NCI-H524 (cell line): Measurements from ENCODE around the gene PIGH.
"Not testable (repeated sequence)": the region's sequence is repeated elsewhere in the genome, so short reads cannot be mapped to it uniquely, and the experiment has no call there.

Experiments used
- DNase-seq, 2 experiments: peaks; one replicate each; lab custom pipeline; 2025; lab: John Stamatoyannopoulos, UW

Gene PIGH

DNA sequence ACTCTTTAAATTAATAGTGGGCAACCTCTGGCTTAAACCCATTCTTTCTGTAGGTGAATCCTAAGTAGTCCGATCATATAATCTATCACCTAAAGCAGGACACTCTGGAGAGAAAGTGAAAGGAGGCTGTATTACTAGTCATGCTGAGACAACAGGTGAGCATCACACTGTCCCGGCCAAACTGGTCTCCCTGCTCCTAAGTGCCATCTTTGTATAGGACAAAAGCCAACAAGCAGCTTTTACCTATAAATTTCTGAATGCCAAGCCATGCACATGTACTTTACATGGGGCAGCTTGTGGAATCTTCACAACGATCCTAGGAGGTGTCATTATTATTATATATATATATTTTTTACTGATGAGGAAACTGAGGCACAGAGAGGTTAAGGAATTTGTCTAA, 48.9 kb downstream of the PIGH start:
- no peak for DNase-seq

GRCh38 chr14:67549734-67550133, 50.3 kb downstream of the PIGH start:
- DNase-seq: no peak

DNA sequence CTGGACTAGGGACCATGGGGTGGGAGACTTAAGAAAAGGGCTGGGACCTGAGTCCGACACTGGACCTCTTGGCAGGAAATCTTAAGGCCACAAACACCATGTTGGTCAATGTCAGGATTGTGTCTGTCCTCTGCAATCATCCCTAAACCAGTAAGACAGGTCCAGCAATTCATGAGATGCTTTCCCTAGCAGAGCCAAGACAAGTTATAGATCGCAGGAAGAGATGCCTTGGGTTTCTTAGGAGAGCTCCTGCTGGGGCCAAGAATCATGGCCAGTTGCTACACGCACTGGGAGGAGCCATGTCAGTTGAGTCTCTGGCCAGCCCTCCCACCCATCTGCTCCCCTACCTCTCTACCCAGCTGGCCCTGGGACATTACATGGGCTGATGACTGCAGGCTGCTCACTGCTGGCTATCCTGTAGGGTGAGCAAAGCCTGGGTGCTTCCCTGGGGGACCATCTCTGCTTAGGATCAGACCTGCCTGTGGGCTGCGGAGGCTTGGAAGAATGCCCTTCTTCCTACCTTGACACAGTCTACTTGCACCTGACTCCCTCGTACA, 52.8 kb downstream of the PIGH start:
- peak; percentile 84 to 94 for DNase-seq

- DNase-seq: no peak
These were observed 55.5 kb downstream of the PIGH start for GRCh38 chr14:67544590-67544989.

DNA sequence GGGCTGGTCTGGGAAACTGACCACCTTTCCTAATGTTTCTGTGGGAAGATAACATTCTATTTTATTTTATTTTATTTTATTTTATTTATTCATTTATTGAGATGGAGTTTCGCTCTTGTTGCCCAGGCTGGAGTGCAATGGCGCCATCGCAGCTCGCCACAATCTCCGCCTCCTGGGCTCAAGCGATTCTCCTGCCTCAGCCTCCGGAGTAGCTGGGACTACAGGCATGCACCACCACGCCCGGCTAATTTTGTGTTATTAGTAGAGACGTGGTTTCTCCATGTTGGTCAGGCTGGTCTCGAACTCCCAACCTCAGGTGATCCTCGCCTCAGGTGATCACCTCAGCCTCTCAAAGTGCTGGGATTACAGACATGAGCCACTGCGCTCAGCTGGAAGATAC, 57.4 kb downstream of the PIGH start:
- not testable (repeated sequence) for DNase-seq

DNA sequence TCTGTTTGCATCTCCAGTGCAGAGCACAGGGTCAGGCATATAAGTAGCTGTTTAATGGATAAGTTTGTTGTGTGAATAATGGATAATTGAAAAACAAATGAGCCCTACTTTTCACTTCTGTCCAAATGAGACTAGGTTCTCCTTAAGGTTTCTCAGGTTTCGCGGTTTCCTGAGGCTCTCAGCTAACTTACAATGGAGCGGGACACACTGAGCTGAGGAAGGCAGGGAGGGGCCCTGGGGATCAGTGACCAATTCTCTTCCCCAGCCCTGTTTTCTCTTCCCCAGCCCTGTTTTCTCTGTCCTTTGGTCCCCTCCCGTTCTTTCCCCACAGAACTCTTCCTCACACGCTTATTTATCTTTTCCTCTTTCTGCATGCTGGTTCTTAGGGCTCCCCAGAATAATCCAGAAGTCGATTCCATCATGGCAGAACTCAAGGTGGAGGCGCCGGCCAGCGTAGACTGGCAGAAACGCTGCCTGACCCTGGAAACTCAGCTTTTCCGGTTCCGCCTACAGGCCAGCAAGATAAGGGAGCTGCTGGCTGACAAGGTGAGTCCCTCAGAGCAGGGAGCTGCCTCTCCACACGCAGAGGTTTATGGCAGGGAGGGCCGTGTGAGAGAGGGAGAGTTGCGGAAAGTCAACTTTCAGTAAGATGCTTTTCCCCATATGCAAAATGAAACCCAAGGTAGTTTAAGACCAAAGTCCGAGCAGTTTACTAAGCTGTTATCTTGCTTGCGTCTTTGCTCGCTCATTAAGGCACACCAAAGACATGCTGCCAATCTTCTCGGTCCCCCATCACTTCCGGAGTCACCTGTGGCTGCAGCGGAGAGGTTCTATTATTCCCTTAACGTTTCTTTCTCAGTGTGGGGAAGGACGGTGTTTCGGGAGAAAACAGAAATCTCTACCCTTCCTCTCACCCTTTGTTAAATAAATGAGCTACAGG, 58.4 kb downstream of the PIGH start:
- DNase-seq: no peak
